ENCODE measurements around the gene MED14. TPM values are rescaled to one million over a fixed set of nuclear protein-coding genes. Genes with fewer than 3 reads are reported as not detected.

MED14 gene
- total RNA-seq, 2 donors from 2014 or later: 23.7 to 28.3 TPM

DNA sequence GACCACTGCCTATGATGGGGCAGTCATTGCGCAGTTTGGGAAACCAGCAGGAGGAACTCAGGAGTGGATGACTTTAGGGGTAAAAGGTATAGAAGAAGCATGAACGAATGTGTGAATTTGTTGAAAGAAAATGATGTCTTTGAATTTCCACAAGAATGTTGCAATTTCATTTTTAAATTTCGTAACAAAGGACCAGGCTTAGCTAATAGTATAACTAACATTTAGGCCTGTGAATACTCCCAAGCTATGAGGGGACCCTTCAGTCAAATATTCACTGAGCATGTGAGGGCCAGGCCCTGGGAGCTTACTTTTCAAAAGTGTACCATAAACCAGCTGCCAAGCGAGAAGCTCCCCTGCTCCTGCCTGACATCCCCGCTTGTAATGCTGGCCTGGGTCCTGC lies 106.8 kb downstream of the MED14 start:
- intact Hi-C loops (cut with DNase I): no loop called here
- ATAC-seq (no peak), DNase-seq (no peak)

- no peak for DNase-seq
- intact Hi-C loops (cut with DNase I): no loop called here
Observed at GRCh38 chrX:40625294-40625693, 110.0 kb downstream of the MED14 start.

DNA sequence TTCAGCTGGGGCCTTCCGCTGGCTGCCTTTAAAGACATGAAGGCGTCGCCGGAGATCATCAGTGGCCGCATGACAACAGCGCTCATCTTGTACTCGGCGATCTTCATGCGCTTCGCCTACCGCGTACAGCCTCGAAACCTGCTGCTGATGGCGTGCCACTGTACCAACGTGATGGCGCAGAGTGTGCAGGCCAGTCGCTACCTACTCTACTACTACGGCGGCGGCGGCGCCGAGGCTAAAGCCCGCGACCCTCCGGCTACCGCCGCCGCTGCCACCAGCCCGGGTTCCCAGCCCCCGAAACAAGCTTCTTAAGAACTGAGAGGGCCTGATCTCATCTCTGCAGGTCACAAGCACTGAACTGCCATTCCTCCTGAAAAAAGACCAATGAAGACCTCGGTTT lies 111.7 kb downstream of the MED14 start:
- intact Hi-C loops (cut with DNase I): no loop called here
- DNase-seq (no peak), ATAC-seq (no peak)

More at GRCh38 chrX:40625294-40625693, 110.0 kb downstream of the MED14 start:
- ATAC-seq: no peak

DNA sequence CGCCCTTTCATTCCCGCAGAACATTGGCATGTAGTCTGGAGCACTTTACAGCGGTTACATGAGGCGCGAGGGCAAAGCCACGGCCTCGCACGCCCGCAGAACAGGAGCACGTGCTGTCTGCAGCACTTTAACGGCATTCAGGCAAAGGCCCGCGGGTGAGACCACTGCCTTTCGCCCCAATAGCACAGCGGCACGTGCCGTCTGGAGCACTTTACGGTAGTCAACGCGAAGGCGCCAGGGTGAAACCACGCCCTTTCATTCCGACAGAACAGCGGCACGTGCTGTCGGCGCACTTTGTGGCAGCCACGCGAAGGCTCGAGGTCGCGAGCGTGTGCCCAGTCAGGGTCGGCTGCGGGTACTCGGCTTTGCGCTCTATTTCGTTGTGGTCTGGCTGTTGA lies 112.2 kb downstream of the MED14 start, which contains the start of gene MPC1L:
Gene MPC1L, plus strand, starts transcription at position 290 of the 398 bp plus-strand sequence. CDS start 138 bp downstream, outside the sequence.
- intact Hi-C loops (cut with DNase I): no loop called here
- no peak for DNase-seq
- ATAC-seq: no peak

DNA sequence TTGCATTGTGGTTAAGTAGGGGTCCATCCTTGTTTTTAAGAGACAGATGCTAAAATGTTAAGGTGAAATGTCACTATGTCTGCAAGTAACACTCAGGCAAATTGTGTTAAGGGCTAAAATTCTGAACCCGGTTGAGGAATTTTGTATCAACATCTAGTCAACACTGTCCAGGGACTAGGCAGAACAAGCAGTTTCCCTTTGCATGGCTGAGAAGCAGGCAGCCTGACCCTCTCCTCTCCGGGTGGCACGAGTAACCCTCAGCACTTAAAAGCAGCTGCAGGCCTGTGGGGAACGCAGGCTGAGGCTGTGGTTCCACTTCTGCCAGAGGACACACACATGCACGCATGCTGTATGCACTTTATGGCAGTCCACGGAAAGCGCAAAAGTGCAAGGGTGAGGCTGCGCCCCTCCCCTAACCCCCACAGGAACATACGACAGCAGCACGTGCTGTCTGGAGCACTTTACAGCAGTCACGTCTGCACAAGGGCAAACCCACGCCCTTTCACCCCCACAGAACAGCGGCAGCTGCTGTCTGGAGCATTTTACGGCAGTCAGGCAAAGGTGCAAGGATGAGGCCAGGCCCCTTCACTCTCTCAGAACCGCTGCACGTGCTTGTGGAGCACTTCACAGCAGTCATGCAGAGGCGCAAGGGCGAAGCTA lies 112.7 kb downstream of the MED14 start:
- intact Hi-C loops (cut with DNase I): no loop called here
- ATAC-seq (no peak), DNase-seq (no peak)

- no peak for ATAC-seq
- intact Hi-C loops (cut with DNase I): no loop called here
Observed at GRCh38 chrX:40617566-40617965, 117.8 kb downstream of the MED14 start.

GRCh38 chrX:40615976-40616375 lies 119.4 kb downstream of the MED14 start:
- DNase-seq (no peak), ATAC-seq (no peak)
- intact Hi-C loops (cut with DNase I): no loop called here

More at GRCh38 chrX:40617566-40617965, 117.8 kb downstream of the MED14 start:
- DNase-seq: no peak

DNA sequence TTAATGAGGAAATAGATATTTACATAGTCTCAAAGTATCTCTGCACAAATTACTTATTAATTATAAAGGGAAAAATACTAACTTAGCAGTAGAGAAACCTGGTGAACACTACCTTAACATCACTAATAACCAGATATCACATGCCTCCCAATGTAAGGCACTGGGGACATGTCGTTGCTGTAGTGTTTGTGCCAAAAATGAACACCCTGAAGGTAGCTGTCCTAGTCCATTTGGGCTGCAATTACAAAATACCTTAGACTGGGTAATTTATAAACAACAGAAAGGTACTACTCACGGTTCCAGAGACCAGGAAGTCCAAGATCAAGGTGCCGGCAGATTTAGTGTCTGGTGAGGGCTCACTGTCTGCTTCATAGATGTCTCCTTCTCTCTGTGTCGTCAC lies 122.8 kb downstream of the MED14 start:
- intact Hi-C loops (cut with DNase I): no loop called here
- ATAC-seq: no peak
- no peak for DNase-seq

DNA sequence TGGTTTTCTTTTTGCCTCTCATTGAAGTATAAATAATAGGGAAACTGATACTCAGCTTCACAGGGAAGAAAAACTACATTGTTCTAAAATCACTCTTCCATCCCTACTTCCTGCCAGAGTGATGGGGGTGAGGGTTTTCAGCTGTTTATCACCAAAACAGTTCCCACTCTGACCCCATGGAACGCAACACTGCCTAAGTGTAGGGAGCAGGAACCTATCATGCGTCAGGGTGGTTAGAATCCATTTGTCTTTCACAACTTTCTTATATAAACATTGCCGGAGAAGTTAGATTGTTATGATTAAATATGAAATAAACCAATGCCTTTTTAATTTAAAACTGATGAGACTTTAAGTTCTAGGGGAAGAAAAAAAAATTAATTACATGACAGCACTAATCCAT lies 128.0 kb downstream of the MED14 start:
- intact Hi-C loops (cut with DNase I): no loop called here
- ATAC-seq (no peak), DNase-seq (no peak)

GRCh38 chrX:40603446-40603845 lies 131.9 kb downstream of the MED14 start:
- intact Hi-C loops (cut with DNase I): no loop called here
- no peak for DNase-seq
- no peak for ATAC-seq

Other genes with a start within 250 kb of the MED14 start
- gene ATP6AP2, start 154.6 kb downstream of the MED14 start, total RNA-seq: 10 to 100 TPM; 58.8 to 59.9 TPM
- gene MPC1L, start 112.1 kb downstream of the MED14 start, total RNA-seq: not detected
- gene CXorf38, start 88.0 kb downstream of the MED14 start, total RNA-seq: 1 to 10 TPM; 6.7 to 8.2 TPM